Stimulated activated CD8-positive, alpha-beta memory T cell treated with anti-CD3 and anti-CD28 coated beads, Interleukin-12 subunit alpha, Interleukin-12 subunit beta, amount 100 ng/mL, for 4 hours (primary cell): Measurements from ENCODE around the gene ESPN.
"Not testable (repeated sequence)": the region's sequence is repeated elsewhere in the genome, so short reads cannot be mapped to it uniquely, and the experiment has no call there.

ENCODE experiments used
- DNase-seq: peaks from one replicate; pipeline ENCODE4 v3.0.0-alpha.2; 2020; ENCODE audit warnings: low read depth

The ESPN gene

GRCh38 chr1:6424619-6425593 is at the start of gene ESPN:
Gene ESPN, plus strand, starts transcription at chr1:6424776. Its CDS starts 180 bp downstream, at chr1:6424956.
- no peak for DNase-seq

- no peak for DNase-seq
These were observed 46.4 kb upstream of the ESPN start for GRCh38 chr1:6378096-6378746.

GRCh38 chr1:6380037-6380436 is 44.5 kb upstream of the ESPN start:
- no peak for DNase-seq

GRCh38 chr1:6384135-6384534 is 40.4 kb upstream of the ESPN start:
- no peak for DNase-seq

GRCh38 chr1:6384962-6385361 is 39.6 kb upstream of the ESPN start:
- DNase-seq, result no peak

- no peak for DNase-seq
These were observed 38.9 kb upstream of the ESPN start for GRCh38 chr1:6385488-6386191.

GRCh38 chr1:6386371-6386949 is 38.1 kb upstream of the ESPN start:
- DNase-seq, result no peak

- DNase-seq, result no peak
These were observed 34.6 kb upstream of the ESPN start for GRCh38 chr1:6389971-6390370.

- DNase-seq, result no peak
These were observed 32.4 kb upstream of the ESPN start for GRCh38 chr1:6391951-6392808.

GRCh38 chr1:6392809-6393399 is 31.7 kb upstream of the ESPN start:
- DNase-seq, result no peak

GRCh38 chr1:6393400-6394187 is 31.0 kb upstream of the ESPN start, which contains the start of gene ACOT7:
Gene ACOT7, minus strand, starts transcription at chr1:6393767. Its CDS starts 368 bp downstream, at chr1:6393399.
- peak; percentile 87 for DNase-seq

GRCh38 chr1:6395130-6395529 is 29.4 kb upstream of the ESPN start:
- not testable (repeated sequence) for DNase-seq

- DNase-seq, result not testable (repeated sequence)
These were observed 28.8 kb upstream of the ESPN start for GRCh38 chr1:6395781-6396244.

GRCh38 chr1:6396998-6397397 is 27.6 kb upstream of the ESPN start:
- DNase-seq, result no peak

GRCh38 chr1:6397844-6398441 is 26.6 kb upstream of the ESPN start:
- no peak for DNase-seq

- DNase-seq, result no peak
These were observed 25.3 kb upstream of the ESPN start for GRCh38 chr1:6399294-6399693.

- no peak for DNase-seq
These were observed 22.9 kb upstream of the ESPN start for GRCh38 chr1:6401673-6402072.

- DNase-seq, result no peak
These were observed 16.6 kb upstream of the ESPN start for GRCh38 chr1:6408023-6408422.

GRCh38 chr1:6409053-6409452 is 15.5 kb upstream of the ESPN start:
- no peak for DNase-seq
